SK-N-MC (cell line): ENCODE results near the gene HOXB4.

Experiments used
- DNase-seq: peaks from one replicate; pipeline ENCODE4 v3.0.0-alpha.2; 2011; ENCODE audit warnings: low read depth, low spot score
- H3K27ac ChIP-seq: fragments of 200-600 bp; sonication (generic); 2 replicates; pipeline ENCODE4 v1.5.1; 2016; ENCODE audit warnings: mixed run types
- H3K36me3 ChIP-seq: fragments of 200-600 bp; sonication (generic); 2 replicates; pipeline ENCODE4 v1.6.1; 2017; ENCODE audit warnings: antibody characterized with exemption, low read length, mixed read lengths; ENCODE audit not compliant: insufficient read depth
- H3K4me3 ChIP-seq: fragments of 200-600 bp; sonication (generic); 2 replicates; pipeline ENCODE4 v1.5.1; 2016
- H3K9ac ChIP-seq: fragments of 200-600 bp; sonication (generic); 2 replicates; pipeline ENCODE4 v1.8.0; 2017; ENCODE audit warnings: mixed run types, mixed read lengths; ENCODE audit not compliant: insufficient read length
- H3K9me3 ChIP-seq: fragments of 200-600 bp; sonication (generic); 2 replicates; pipeline ENCODE4 v1.6.1; 2017; ENCODE audit warnings: low read depth, mild to moderate bottlenecking, antibody characterized with exemption, low read length, moderate library complexity, mixed read lengths
- EZH2 ChIP-seq: fragments of 200-600 bp; sonication (generic); IDR thresholded peaks from one replicate; pipeline ENCODE4 v1.6.1; 2017; ENCODE audit warnings: antibody characterized with exemption
- FOXP2 ChIP-seq: optimal IDR thresholded peaks from 2 replicates; pipeline ENCODE3; 2011; ENCODE audit warnings: mild to moderate bottlenecking, moderate library complexity; ENCODE audit not compliant: insufficient read depth; ENCODE audit errors: extremely low read length, control extremely low read depth
- POLR2AphosphoS5 ChIP-seq: IDR thresholded peaks from 2 replicates; pipeline ENCODE4 v1.6.1; 2012; ENCODE audit warnings: mild to moderate bottlenecking, low read depth, low read length, borderline replicate concordance

The HOXB4 gene

DNA sequence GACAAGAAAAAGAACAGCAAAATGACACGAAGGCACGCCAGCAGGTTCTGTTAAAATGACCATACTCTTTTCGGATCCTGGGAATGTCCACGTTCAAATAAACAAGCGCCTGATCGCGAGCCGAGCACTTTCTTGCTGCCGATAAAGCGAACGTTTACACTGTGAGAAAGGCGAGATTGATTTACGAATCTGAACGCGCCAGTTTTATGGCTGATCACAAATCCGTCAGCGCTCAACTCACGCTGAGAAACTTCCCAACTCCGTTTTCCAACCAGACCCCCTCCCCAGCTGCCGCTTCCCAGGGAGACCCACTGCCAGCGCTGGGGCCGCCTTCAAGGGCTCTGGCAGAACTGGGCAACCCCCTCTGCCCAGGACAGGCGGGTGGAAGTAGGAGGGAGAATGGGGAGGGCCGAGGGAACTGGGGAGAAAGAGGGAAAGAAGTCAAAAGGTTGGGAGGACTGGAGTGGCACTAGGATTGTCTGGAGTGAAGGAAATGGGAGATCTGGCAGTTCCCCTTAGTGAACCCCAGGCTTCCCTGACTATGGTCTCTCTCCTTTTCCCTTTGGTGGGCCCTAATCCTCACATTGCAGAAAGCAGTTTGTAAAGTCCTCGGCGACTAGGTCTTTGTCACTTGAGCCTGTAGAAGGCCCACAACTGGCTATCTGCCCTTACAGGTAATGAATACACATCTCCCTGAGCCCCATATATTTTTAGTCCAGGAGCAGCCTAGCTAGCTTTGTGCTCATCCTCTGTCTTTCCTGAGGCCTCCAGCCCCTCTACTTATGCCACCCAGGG, 6.9 kb downstream of the HOXB4 start:
- no peak overlapping the region for H3K9ac ChIP-seq
- DNase-seq: no peak
- H3K27ac ChIP-seq: no peak overlapping the region
- no peak overlapping the region for H3K4me3 ChIP-seq
- H3K36me3 ChIP-seq: peaks cover 8% of the 10 kb centered on the region; the same call in 1 of the 2 replicates
- TF ChIP-seq FOXP2: no peak
- TF ChIP-seq POLR2AphosphoS5: no peak
- no peak for TF ChIP-seq EZH2
- H3K9me3 ChIP-seq: no peaks in the 10 kb centered on the region

GRCh38 chr17:48570325-48571023, 7.7 kb downstream of the HOXB4 start:
- Histone ChIP-seq H3K9ac (no peak overlapping the region), H3K9me3 (no peaks in the 10 kb centered on the region), H3K36me3 (peaks cover 2% of the 10 kb centered on the region; the same call in 1 of the 2 replicates), H3K4me3 (no peak overlapping the region), H3K27ac (no peak overlapping the region)
- no peak for DNase-seq
- TF ChIP-seq POLR2AphosphoS5: no peak
- no peak for TF ChIP-seq FOXP2
- TF ChIP-seq EZH2: no peak

DNA sequence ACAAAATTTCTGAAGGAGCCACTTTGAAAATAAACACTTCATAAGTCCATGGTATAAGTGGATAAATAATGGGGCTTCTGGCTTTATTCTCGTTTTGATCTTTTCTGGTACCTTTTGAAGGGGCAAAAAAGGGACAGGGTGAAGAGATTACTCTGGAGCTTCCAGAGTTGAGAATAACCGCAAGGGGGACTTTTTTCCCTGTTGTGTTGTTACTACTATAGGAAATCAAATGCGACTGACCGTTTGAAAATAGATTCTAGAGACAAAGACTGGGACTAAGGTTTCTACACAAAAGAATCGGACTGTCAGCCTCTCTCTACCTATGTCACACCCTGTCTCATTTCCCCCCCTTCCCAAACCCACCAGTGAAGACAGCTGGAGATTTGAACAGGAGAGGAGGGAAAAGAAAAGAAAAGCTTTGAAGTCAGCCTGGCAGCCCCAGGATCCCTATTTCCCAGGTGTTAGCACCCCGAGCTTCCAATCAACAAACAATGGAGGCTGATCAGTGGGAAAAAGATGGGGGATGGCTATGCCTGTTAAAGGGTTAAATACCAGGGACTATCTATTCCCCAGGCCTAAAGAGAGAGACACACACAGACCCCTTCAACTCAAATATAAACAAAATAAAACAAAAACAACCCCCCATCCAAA, 8.4 kb downstream of the HOXB4 start:
- Histone ChIP-seq H3K4me3 (no peak overlapping the region), H3K9ac (no peak overlapping the region), H3K36me3 (peaks cover 2% of the 10 kb centered on the region; the same call in 1 of the 2 replicates), H3K9me3 (no peaks in the 10 kb centered on the region), H3K27ac (no peak overlapping the region)
- no peak for TF ChIP-seq POLR2AphosphoS5
- TF ChIP-seq EZH2: no peak
- TF ChIP-seq FOXP2: no peak
- no peak for DNase-seq

DNA sequence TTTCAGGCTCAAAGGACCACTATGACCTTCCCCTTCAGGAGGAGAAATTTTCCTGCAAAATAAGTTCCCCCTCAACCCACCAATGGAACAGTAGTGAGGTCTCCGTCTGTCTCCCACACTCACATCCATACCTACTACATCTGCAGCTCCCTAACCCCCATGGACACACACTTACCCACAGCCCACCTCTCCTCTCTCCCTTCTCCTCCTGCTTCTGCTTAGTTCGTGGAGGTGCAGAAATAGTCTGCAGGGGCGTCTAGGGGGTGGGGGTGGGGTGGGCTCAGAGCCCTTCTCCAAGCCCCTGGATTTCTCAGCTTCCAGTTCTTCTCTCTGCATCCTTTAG, 8.9 kb downstream of the HOXB4 start:
- no peak overlapping the region for H3K9ac ChIP-seq
- peak overlapping the region; percentile 39 for H3K4me3 ChIP-seq
- TF ChIP-seq FOXP2: no peak
- TF ChIP-seq POLR2AphosphoS5: no peak
- no peak for TF ChIP-seq EZH2
- no peak for DNase-seq
- H3K36me3 ChIP-seq: peaks cover 2% of the 10 kb centered on the region; the same call in 1 of the 2 replicates
- no peaks in the 10 kb centered on the region for H3K9me3 ChIP-seq
- no peak overlapping the region for H3K27ac ChIP-seq

GRCh38 chr17:48568499-48569239, 9.5 kb downstream of the HOXB4 start:
- Histone ChIP-seq H3K36me3 (peaks cover 2% of the 10 kb centered on the region; the same call in 1 of the 2 replicates), H3K9me3 (no peaks in the 10 kb centered on the region), H3K4me3 (peak overlapping the region; percentile 39), H3K27ac (no peak overlapping the region), H3K9ac (no peak overlapping the region)
- no peak for TF ChIP-seq POLR2AphosphoS5
- no peak for TF ChIP-seq EZH2
- TF ChIP-seq FOXP2: no peak
- no peak for DNase-seq

DNA sequence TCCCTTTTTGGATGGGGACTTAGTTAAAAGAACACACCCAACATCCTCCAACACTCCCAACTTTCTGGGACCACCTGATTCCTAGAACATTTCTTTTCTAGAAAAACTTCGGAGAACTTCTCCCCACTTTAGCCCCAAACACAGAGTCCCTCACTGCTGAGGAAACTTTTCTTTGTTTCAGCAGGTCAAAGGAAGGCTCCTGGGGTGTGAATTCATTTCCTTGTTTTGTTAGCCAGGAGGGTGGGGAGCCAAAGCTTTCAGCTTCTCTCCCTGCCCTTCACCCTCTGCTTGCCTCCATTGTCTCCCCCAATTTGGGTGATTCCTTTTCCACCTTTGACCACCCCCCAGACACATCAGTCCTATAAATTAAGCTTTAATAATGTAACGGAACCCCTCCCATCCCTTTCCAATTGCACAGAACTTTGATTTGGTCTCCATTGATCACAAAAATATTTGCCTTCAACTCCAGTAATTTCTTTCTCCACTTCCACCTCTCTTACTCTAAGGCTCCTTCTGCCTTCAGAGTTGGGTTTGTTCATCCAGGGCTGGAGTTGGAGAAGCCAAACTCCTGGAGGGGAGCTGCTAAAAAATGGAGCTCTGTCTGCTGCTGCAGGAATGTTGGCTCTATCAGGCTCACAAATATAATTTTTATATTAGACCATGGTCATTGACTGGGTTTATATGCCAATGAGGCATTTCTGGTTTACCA, 10.3 kb downstream of the HOXB4 start:
- DNase-seq: no peak
- Histone ChIP-seq H3K9me3 (no peaks in the 10 kb centered on the region), H3K9ac (no peak overlapping the region), H3K36me3 (peaks cover 2% of the 10 kb centered on the region; the same call in 1 of the 2 replicates), H3K27ac (no peak overlapping the region), H3K4me3 (no peak overlapping the region)
- TF ChIP-seq FOXP2: no peak
- TF ChIP-seq EZH2: no peak
- no peak for TF ChIP-seq POLR2AphosphoS5

- H3K27ac ChIP-seq: no peak overlapping the region
- H3K36me3 ChIP-seq: peaks cover 2% of the 10 kb centered on the region; the same call in 1 of the 2 replicates
- no peaks in the 10 kb centered on the region for H3K9me3 ChIP-seq
- H3K4me3 ChIP-seq: no peak overlapping the region
- no peak overlapping the region for H3K9ac ChIP-seq
- no peak for DNase-seq
- TF ChIP-seq EZH2 (no peak), POLR2AphosphoS5 (no peak), FOXP2 (no peak)
Measured at GRCh38 chr17:48567209-48567608, 10.9 kb downstream of the HOXB4 start.
